SK-N-SH (cell line): ENCODE results near the gene OTUB1.

Source experiments
- CTCF ChIP-seq: fragments of 200-600 bp; sonication (generic); IDR thresholded peaks from 2 replicates; pipeline ENCODE4 v1.6.1; 2017; ENCODE audit warnings: antibody characterized with exemption, mild to moderate bottlenecking, moderate library complexity
- EZH2phosphoT487 ChIP-seq: fragments of 200-600 bp; sonication (generic); IDR thresholded peaks from 2 replicates; pipeline ENCODE4 v1.6.1; 2017; ENCODE audit warnings: low read depth, mixed run types, mild to moderate bottlenecking, antibody characterized with exemption, moderate library complexity, borderline replicate concordance
- GABPA ChIP-seq: IDR thresholded peaks from 2 replicates; pipeline ENCODE4 v1.4.0; 2012; ENCODE audit warnings: low read depth, mild to moderate bottlenecking
- IRF3 ChIP-seq: fragments of 150-350 bp; IDR thresholded peaks from 2 replicates; pipeline ENCODE4 v1.6.1; 2016; ENCODE audit warnings: mild to moderate bottlenecking, low read depth, low read length
- MEF2A ChIP-seq: IDR thresholded peaks from 2 replicates; pipeline ENCODE4 v1.4.0; 2012; ENCODE audit warnings: low read depth, borderline replicate concordance
- RAD21 ChIP-seq: IDR thresholded peaks from 2 replicates; pipeline ENCODE4 v1.6.1; 2012; ENCODE audit warnings: mild to moderate bottlenecking, low read length
- RXRA ChIP-seq: IDR thresholded peaks from 2 replicates; pipeline ENCODE4 v1.4.0; 2012; ENCODE audit warnings: low read depth, mild to moderate bottlenecking, borderline replicate concordance
- TAF1 ChIP-seq: IDR thresholded peaks from 2 replicates; pipeline ENCODE4 v1.6.1; 2012; ENCODE audit warnings: low read depth, mild to moderate bottlenecking, low read length, moderate library complexity, borderline replicate concordance
- USF2 ChIP-seq: fragments of 150-350 bp; IDR thresholded peaks from 2 replicates; pipeline ENCODE4 v1.6.1; 2017; ENCODE audit warnings: antibody characterized with exemption, low read length, low read depth, borderline replicate concordance
- TF ChIP-seq, protein P1 (sequence below): IDR thresholded peaks from 2 replicates; pipeline ENCODE4 v1.4.0; 2012; ENCODE audit warnings: low read depth

DNA sequence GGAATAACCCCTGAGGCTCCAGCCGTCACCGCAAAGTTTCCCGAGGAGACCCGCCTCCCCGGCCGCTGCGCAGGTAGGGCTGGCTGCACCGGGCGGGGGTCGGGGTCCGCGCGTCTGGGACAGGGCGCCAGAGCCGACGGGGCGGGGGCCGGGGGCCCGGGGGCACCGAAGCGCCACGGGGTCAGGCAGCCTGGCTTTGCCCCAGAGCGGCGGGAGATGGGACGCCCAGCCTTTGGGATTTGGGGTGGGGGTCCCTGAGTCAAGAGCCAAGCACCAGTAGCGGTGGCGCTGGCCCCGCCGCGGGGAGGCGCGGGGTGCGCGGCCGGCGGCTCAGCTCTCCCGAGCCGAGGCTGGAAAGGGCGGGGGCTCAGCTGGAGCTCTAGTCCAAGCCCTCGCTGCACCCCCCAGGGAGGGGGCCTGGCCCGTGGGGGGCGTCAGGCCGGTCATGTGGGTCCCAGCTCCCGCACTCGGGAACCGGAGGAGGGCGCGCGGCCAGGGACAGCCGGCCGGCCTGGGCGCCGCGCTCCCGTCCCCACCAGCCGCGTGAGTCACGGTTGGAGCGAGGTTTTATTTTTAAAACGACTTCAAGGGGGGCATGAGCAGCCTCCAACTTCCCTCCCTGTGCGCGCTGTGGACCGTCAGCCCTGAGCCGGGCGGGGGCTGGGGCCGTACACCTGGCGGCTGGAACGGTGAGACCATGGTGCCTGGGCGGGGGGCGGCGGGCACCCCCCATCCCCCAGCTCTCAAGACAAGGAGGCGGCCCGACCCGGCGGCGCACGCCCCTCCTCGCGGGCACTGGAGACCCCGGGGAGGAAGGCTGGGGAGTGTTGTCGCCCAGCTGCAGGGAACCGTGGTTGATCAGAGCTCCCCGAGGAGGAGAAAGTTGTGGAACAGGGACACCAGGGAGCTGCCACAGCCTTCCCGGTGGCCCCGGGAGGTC, 50.1 kb downstream of the OTUB1 start:
- TF ChIP-seq CTCF: peak; percentile 29; the same call in 1 of the 2 replicates
- no peak for TF ChIP-seq MEF2A
- TF ChIP-seq IRF3: no peak
- no peak for TF ChIP-seq GABPA
- TF ChIP-seq EZH2phosphoT487: no peak
- TF ChIP-seq, protein P1, sequence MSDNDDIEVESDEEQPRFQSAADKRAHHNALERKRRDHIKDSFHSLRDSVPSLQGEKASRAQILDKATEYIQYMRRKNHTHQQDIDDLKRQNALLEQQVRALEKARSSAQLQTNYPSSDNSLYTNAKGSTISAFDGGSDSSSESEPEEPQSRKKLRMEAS: no peak
- TF ChIP-seq USF2: no peak
- no peak for TF ChIP-seq RXRA
- TF ChIP-seq TAF1: no peak
- TF ChIP-seq RAD21: peak; percentile 9; the same call in 1 of the 2 replicates
